ENCODE results near the gene TBC1D8.

Gene TBC1D8

GRCh38 chr2:101003278-101003775 is 147.9 kb downstream of the TBC1D8 start:
- peaks cover 61% of the 10 kb centered on the region for H3K36me3 ChIP-seq (replicated peaks)
- H3K4me1 ChIP-seq = peaks cover 30% of the 10 kb centered on the region
- DNase-seq (ENCODE audit: low spot score in 2 of 2) = no peak
- H3K4me3 ChIP-seq = peak overlapping the region; percentile 99
- in situ Hi-C loops (cut with MboI; ENCODE audit: low sequenced_read_pairs) = no loop called here
- H3K27me3 ChIP-seq (ENCODE audit: low read depth) = no peaks in the 10 kb centered on the region
- peaks cover 2% of the 10 kb centered on the region; the same call in 1 of the 2 replicates for H3K9me3 ChIP-seq

- in situ Hi-C loops (cut with MboI; ENCODE audit: low sequenced_read_pairs) = no loop called here
- H3K36me3 ChIP-seq (replicated peaks) = peaks cover 55% of the 10 kb centered on the region
- H3K27me3 ChIP-seq (ENCODE audit: low read depth) = no peaks in the 10 kb centered on the region
- H3K9me3 ChIP-seq = peaks cover 2% of the 10 kb centered on the region; the same call in 1 of the 2 replicates
- H3K4me1 ChIP-seq = peaks cover 33% of the 10 kb centered on the region
- peak overlapping the region; percentile 99 for H3K4me3 ChIP-seq
- peak in 1 of 2 experiments; percentile 31 for DNase-seq (ENCODE audit: low spot score in 2 of 2)
Observed at GRCh38 chr2:101002562-101003277, 148.5 kb downstream of the TBC1D8 start.

GRCh38 chr2:101001691-101002561 is 149.3 kb downstream of the TBC1D8 start, which contains the start of gene RPL31:
TSS of gene RPL31 (plus strand) at chr2:101002289. CDS start at chr2:101002702, 413 bp downstream.
- Histone ChIP-seq H3K4me1 (peaks cover 33% of the 10 kb centered on the region), H3K9me3 (peaks cover 2% of the 10 kb centered on the region; the same call in 1 of the 2 replicates), H3K4me3 (peak within 1 kb of the TSS; percentile 99), H3K27me3 (ENCODE audit: low read depth) (no peaks in the 10 kb centered on the region), H3K36me3 (replicated peaks) (peaks cover 47% of the 10 kb centered on the region)
- DNase-seq (ENCODE audit: low spot score in 2 of 2) = peak; percentile 91 to 98
- in situ Hi-C loops (cut with MboI; ENCODE audit: low sequenced_read_pairs) = no loop called here

- no peak for DNase-seq (ENCODE audit: low spot score in 2 of 2)
- peaks cover 30% of the 10 kb centered on the region for H3K4me1 ChIP-seq
- peaks cover 2% of the 10 kb centered on the region; the same call in 1 of the 2 replicates for H3K9me3 ChIP-seq
- in situ Hi-C loops (cut with MboI; ENCODE audit: low sequenced_read_pairs) = loop anchor here (25.0 kb wide), 1 partner anchor 588 kb away; the partner anchor contains the start of gene CHST10
- H3K27me3 ChIP-seq (ENCODE audit: low read depth) = no peaks in the 10 kb centered on the region
- peaks cover 30% of the 10 kb centered on the region for H3K36me3 ChIP-seq (replicated peaks)
- H3K4me3 ChIP-seq = no peak overlapping the region
Observed at GRCh38 chr2:100999995-101000394, 151.2 kb downstream of the TBC1D8 start.

- in situ Hi-C loops (cut with MboI; ENCODE audit: low sequenced_read_pairs) = loop anchor here (25.0 kb wide), 1 partner anchor 586 kb away; the partner anchor contains the start of gene CHST10
- Histone ChIP-seq H3K4me3 (no peak overlapping the region), H3K36me3 (replicated peaks) (peaks cover 12% of the 10 kb centered on the region), H3K4me1 (peaks cover 17% of the 10 kb centered on the region), H3K27me3 (ENCODE audit: low read depth) (no peaks in the 10 kb centered on the region), H3K9me3 (peaks cover 2% of the 10 kb centered on the region; the same call in 1 of the 2 replicates)
- no peak for DNase-seq (ENCODE audit: low spot score in 2 of 2)
Observed at GRCh38 chr2:100998235-100998573, 153.0 kb downstream of the TBC1D8 start.

- Histone ChIP-seq H3K27me3 (ENCODE audit: low read depth) (no peaks in the 10 kb centered on the region), H3K4me1 (peaks cover 17% of the 10 kb centered on the region), H3K4me3 (no peak overlapping the region), H3K9me3 (peaks cover 2% of the 10 kb centered on the region; the same call in 1 of the 2 replicates), H3K36me3 (replicated peaks) (peaks cover 7% of the 10 kb centered on the region)
- in situ Hi-C loops (cut with MboI; ENCODE audit: low sequenced_read_pairs) = loop anchor here (25.0 kb wide), 1 partner anchor 585 kb away; the partner anchor contains the start of gene CHST10
- DNase-seq (ENCODE audit: low spot score in 2 of 2) = peak in 1 of 2 experiments; percentile 3
Observed at GRCh38 chr2:100997509-100998234, 153.5 kb downstream of the TBC1D8 start.

GRCh38 chr2:100995309-100996075 is 155.7 kb downstream of the TBC1D8 start:
- H3K27me3 ChIP-seq (ENCODE audit: low read depth) = no peaks in the 10 kb centered on the region
- H3K36me3 ChIP-seq (replicated peaks) = peaks cover 3% of the 10 kb centered on the region
- no peaks in the 10 kb centered on the region for H3K9me3 ChIP-seq
- in situ Hi-C loops (cut with MboI; ENCODE audit: low sequenced_read_pairs) = loop anchor here (25.0 kb wide), 1 partner anchor 583 kb away; the partner anchor contains the start of gene CHST10
- peak in 1 of 2 experiments; percentile 7 for DNase-seq (ENCODE audit: low spot score in 2 of 2)
- peaks cover 10% of the 10 kb centered on the region for H3K4me1 ChIP-seq
- no peak overlapping the region for H3K4me3 ChIP-seq

- in situ Hi-C loops (cut with MboI; ENCODE audit: low sequenced_read_pairs) = loop anchor here (5.0 to 25.0 kb wide), 3 partner anchors 261 to 581 kb away; partner anchors contain the start of gene CHST10
- no peaks in the 10 kb centered on the region for H3K27me3 ChIP-seq (ENCODE audit: low read depth)
- H3K4me1 ChIP-seq = peaks cover 10% of the 10 kb centered on the region
- no peaks in the 10 kb centered on the region for H3K9me3 ChIP-seq
- DNase-seq (ENCODE audit: low spot score in 2 of 2) = no peak
- peaks cover 3% of the 10 kb centered on the region for H3K36me3 ChIP-seq (replicated peaks)
- no peak overlapping the region for H3K4me3 ChIP-seq
Observed at GRCh38 chr2:100993294-100993693, 157.9 kb downstream of the TBC1D8 start.

GRCh38 chr2:100992262-100992661 is 158.9 kb downstream of the TBC1D8 start:
- DNase-seq (ENCODE audit: low spot score in 2 of 2) = no peak
- H3K27me3 ChIP-seq (ENCODE audit: low read depth) = no peaks in the 10 kb centered on the region
- no peaks in the 10 kb centered on the region for H3K9me3 ChIP-seq
- peaks cover 3% of the 10 kb centered on the region for H3K36me3 ChIP-seq (replicated peaks)
- in situ Hi-C loops (cut with MboI; ENCODE audit: low sequenced_read_pairs) = loop anchor here (5.0 to 25.0 kb wide), 3 partner anchors 260 to 580 kb away; partner anchors contain the start of gene CHST10
- no peak overlapping the region for H3K4me3 ChIP-seq
- H3K4me1 ChIP-seq = peaks cover 7% of the 10 kb centered on the region

- in situ Hi-C loops (cut with MboI; ENCODE audit: low sequenced_read_pairs) = loop anchor here (5.0 to 25.0 kb wide), 3 partner anchors 259 to 579 kb away; partner anchors contain the start of gene CHST10
- Histone ChIP-seq H3K4me3 (no peak overlapping the region), H3K4me1 (peaks cover 4% of the 10 kb centered on the region), H3K9me3 (no peaks in the 10 kb centered on the region), H3K27me3 (ENCODE audit: low read depth) (no peaks in the 10 kb centered on the region), H3K36me3 (replicated peaks) (no peaks in the 10 kb centered on the region; the same call in 1 of the 2 replicates)
- DNase-seq (ENCODE audit: low spot score in 2 of 2) = no peak
Observed at GRCh38 chr2:100991404-100991773, 159.8 kb downstream of the TBC1D8 start.

GRCh38 chr2:100990650-100991403 is 160.4 kb downstream of the TBC1D8 start:
- no peaks in the 10 kb centered on the region; the same call in 1 of the 2 replicates for H3K36me3 ChIP-seq (replicated peaks)
- in situ Hi-C loops (cut with MboI; ENCODE audit: low sequenced_read_pairs) = loop anchor here (5.0 to 25.0 kb wide), 3 partner anchors 259 to 579 kb away; partner anchors contain the start of gene CHST10
- H3K4me1 ChIP-seq = no peaks in the 10 kb centered on the region; the same call in 1 of the 2 replicates
- no peak for DNase-seq (ENCODE audit: low spot score in 2 of 2)
- no peaks in the 10 kb centered on the region for H3K27me3 ChIP-seq (ENCODE audit: low read depth)
- no peaks in the 10 kb centered on the region for H3K9me3 ChIP-seq
- no peak overlapping the region for H3K4me3 ChIP-seq
